WTC11 (cell line): ENCODE data around the gene BET1L.

ENCODE experiments used
- E2F4 ChIP-seq: sonication (generic); formaldehyde crosslinking; IDR thresholded peaks from 2 replicates; pipeline ENCODE4 v1.8.1; 2022; ENCODE audit warnings: low read depth, mild to moderate bottlenecking, moderate library complexity, missing genetic modification reagents, borderline replicate concordance
- ERG ChIP-seq: fragments of 250-450 bp; sonication (Bioruptor Pico); IDR thresholded peaks from 2 replicates; pipeline ENCODE4 v1.8.0; 2021; ENCODE audit warnings: mild to moderate bottlenecking
- SP1 ChIP-seq: sonication (generic); formaldehyde crosslinking; conservative IDR thresholded peaks from 2 replicates; pipeline ENCODE4 v1.8.1; 2022; ENCODE audit warnings: missing genetic modification reagents
- ZNF138 ChIP-seq: sonication (generic); formaldehyde crosslinking; conservative IDR thresholded peaks from 2 replicates; pipeline ENCODE4 v1.8.1; 2022; ENCODE audit warnings: mild to moderate bottlenecking, moderate library complexity, missing genetic modification reagents

GRCh38 chr11:253886-254270, 46.7 kb upstream of the BET1L start:
- TF ChIP-seq SP1 (CRISPR knock-in tag): no peak
- no peak for TF ChIP-seq ERG (CRISPR knock-in tag)
- TF ChIP-seq ZNF138 (CRISPR knock-in tag): no peak
- no peak for TF ChIP-seq E2F4
